HepG2 (cell line): Measurements from ENCODE around the gene TRIM43.
"Not testable (repeated sequence)": the region's sequence is repeated elsewhere in the genome, so short reads cannot be mapped to it uniquely, and the experiment has no call there.

ENCODE experiments used
- ATF3 ChIP-seq: sonication (generic); formaldehyde crosslinking; IDR thresholded peaks from 2 replicates; pipeline ENCODE4 v1.4.0; 2020; ENCODE audit warnings: missing genetic modification reagents
- PCBP1 ChIP-seq: fragments of 200-400 bp; formaldehyde crosslinking; IDR thresholded peaks from 2 replicates; pipeline ENCODE4 v1.6.1; 2017; ENCODE audit warnings: mild to moderate bottlenecking, low read depth, low read length, borderline replicate concordance
- TFDP1 ChIP-seq: IDR thresholded peaks from 2 replicates; pipeline ENCODE4 v1.6.1; 2016; ENCODE audit warnings: missing compliant biosample characterization, missing genetic modification reagents, borderline replicate concordance
- ZNF572 ChIP-seq: sonication (generic); formaldehyde crosslinking; IDR thresholded peaks from 2 replicates; pipeline ENCODE4 v1.5.1; 2020; ENCODE audit warnings: mild to moderate bottlenecking, missing genetic modification reagents

- TF ChIP-seq ZNF572; ATF3 (CRISPR knock-in tag); TFDP1 (CRISPR knock-in tag); PCBP1: not testable (repeated sequence)
Observed at GRCh38 chr2:95601301-95601700, 9.5 kb downstream of the TRIM43 start.
